Esophagus squamous epithelium (tissue), 4 donors: ENCODE results near the gene SLC24A5.

Experiments used
- POLR2A ChIP-seq, 4 donors: fragments of 450-650 bp; IDR thresholded peaks; one replicate each; pipeline ENCODE4 v1.6.1; 2017; ENCODE audit warnings: antibody characterized with exemption in 4 of 4, mild to moderate bottlenecking in 4 of 4, moderate library complexity in 3 of 4
- TF ChIP-seq, protein P1 (sequence below), 6 experiments: fragments of 450-650 bp in 4 of 6; fragments of 200-600 bp in 2 of 6; sonication (generic) in 2 of 6; IDR thresholded peaks; one replicate each; pipeline ENCODE4 v1.5.1; 2016 to 2019; ENCODE audit warnings: antibody characterized with exemption in 6 of 6, mild to moderate bottlenecking in 4 of 6, moderate library complexity in 4 of 6

DNA sequence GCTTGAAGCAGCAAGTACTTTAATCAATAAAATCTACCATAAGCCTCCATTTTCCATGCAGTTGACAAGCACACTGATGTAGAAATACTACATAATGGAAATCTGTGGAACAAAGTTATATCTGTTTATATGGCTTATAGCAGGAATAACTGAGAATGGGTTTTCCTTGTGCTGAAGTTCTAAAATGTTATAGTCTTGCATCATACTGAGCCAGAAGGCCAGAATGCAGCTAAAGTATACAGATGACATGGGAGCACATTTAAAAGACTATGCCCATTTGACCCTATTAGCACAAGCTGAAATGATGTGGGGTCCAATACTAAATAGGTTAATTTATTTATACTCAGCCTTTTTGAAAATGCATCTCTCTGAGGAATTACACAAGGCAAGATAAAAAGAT lies 25.1 kb downstream of the SLC24A5 start:
- TF ChIP-seq, protein P1, sequence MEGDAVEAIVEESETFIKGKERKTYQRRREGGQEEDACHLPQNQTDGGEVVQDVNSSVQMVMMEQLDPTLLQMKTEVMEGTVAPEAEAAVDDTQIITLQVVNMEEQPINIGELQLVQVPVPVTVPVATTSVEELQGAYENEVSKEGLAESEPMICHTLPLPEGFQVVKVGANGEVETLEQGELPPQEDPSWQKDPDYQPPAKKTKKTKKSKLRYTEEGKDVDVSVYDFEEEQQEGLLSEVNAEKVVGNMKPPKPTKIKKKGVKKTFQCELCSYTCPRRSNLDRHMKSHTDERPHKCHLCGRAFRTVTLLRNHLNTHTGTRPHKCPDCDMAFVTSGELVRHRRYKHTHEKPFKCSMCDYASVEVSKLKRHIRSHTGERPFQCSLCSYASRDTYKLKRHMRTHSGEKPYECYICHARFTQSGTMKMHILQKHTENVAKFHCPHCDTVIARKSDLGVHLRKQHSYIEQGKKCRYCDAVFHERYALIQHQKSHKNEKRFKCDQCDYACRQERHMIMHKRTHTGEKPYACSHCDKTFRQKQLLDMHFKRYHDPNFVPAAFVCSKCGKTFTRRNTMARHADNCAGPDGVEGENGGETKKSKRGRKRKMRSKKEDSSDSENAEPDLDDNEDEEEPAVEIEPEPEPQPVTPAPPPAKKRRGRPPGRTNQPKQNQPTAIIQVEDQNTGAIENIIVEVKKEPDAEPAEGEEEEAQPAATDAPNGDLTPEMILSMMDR (IDR thresholded peaks at IDR 0.05), result no peak
- no peak for TF ChIP-seq POLR2A (IDR thresholded peaks at IDR 0.05)
